ENCODE results near the gene SV2A.
"Not testable (repeated sequence)": the region's sequence is repeated elsewhere in the genome, so short reads cannot be mapped to it uniquely, and the experiment has no call there.

SV2A gene

GRCh38 chr1:149917571-149918144 lies at the start of gene SV2A:
SV2A (minus strand) TSS chr1:149917844; CDS start chr1:149913840, 4,004 bp downstream.
- DNase-seq = peak; percentile 46

- DNase-seq = no peak
Measured at GRCh38 chr1:149967041-149967440, 49.4 kb upstream of the SV2A start.

GRCh38 chr1:149966405-149966804 lies 48.8 kb upstream of the SV2A start:
- DNase-seq = no peak

DNA sequence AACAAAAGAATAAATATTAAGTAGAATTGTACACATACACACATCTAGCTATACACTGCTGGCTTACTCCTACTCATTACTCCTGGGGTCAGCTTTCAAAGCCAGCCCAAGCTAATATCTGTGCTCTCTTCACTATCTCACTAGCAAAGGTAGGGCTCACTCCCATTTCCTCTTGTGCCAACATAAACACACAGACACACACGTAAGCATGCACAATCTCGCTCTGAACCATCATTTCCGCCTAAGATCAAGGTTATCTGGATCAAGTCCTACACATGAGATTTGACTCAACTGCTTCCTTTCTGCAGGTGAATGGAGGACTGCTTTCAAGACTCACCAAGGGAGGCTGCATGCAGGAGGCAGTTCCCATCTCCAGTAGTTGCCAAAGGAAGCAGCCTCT lies 47.8 kb upstream of the SV2A start:
- DNase-seq = no peak

GRCh38 chr1:149963358-149963757 lies 45.7 kb upstream of the SV2A start:
- no peak for DNase-seq

- DNase-seq = no peak
Measured at GRCh38 chr1:149962736-149963135, 45.1 kb upstream of the SV2A start.

DNA sequence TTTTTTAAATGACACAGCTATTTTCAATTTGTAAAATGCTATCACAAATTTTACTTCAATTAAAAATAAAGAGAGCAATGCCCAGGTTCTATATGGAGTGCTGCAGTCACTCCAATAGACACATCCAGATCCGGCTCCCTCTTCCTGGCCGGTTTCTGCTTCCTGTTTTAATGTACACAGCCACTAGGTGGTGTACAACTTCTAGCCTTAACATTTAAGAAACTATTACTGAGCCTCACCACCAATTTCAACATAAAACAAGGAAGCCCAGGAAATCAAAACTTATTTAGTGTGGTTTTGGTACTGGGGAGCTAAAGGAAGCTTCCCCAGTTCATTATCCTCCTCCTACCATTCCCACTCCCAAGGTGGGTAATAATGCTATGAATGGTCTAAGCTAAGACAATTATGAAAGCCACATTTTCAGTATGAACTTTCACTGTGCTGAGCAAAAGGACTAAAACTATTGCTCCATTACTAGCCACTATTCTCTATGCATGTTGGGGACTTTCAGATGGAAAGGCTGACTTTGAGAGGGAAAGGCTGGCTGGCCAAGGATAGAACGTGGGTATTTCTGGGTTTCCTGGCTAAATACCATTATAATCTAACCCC lies 44.5 kb upstream of the SV2A start:
- DNase-seq = no peak

- DNase-seq = not testable (repeated sequence)
Measured at GRCh38 chr1:149957548-149957947, 39.9 kb upstream of the SV2A start.

- DNase-seq = no peak
Measured at GRCh38 chr1:149949911-149950310, 32.3 kb upstream of the SV2A start.

GRCh38 chr1:149945206-149945605 lies 27.6 kb upstream of the SV2A start:
- no peak for DNase-seq

GRCh38 chr1:149942885-149943284 lies 25.2 kb upstream of the SV2A start:
- DNase-seq = no peak

DNA sequence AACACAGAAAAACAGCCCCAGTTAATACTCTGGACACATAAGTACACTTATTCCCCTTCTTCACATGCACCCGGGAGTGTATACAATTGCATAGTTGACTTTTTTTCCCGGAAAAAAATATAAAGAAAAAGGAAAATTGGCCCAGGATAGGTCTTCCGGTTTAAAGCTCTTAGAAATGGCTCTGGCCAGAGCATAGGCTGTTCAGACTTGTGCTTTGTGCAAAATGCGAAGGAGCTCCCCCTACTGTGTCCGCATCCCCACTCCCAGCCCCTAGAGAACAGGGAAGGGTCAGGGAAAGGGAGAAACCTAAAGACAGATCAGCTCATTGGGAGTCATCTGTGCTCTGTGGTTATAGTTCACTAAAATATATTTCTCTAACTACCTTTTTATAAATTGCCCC lies 24.6 kb upstream of the SV2A start:
- no peak for DNase-seq

GRCh38 chr1:149940427-149940826 lies 22.8 kb upstream of the SV2A start:
- no peak for DNase-seq

DNA sequence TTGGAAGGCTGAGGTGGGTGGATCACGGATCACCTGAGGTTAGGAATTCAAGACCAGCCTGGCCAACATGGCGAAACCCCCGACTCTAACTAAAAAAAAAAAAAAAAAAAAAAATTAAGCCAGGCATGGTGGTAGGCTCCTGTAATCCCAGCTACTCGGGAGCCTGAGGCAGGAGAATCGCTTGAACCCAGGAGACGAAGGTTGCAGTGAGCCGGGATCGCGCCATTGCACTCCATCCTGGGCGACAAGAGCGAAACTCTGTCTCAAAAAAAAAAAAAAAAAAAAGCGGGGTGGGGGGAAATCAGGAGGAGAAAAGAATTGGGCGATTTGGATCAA lies 21.0 kb upstream of the SV2A start:
- DNase-seq = not testable (repeated sequence)

DNA sequence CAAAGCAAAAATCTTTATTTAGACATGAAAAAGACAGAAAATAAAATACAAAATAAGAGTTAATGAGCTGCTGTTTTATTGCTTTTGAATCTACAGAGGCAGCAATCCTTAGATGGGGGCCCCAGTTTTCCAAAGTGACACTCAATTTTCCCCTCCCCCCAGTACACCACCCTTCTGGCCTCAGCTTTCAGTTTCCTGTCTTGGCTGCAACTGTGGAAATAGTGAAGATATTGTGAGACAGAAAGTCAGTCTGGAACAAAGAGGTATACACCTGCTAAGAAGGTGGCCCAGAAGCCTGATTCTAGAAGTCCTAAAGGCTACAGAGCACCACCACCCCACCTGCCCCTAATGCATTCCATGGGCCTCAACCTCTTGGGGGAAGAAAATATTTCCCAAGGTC lies 20.1 kb upstream of the SV2A start:
- no peak for DNase-seq

GRCh38 chr1:149936992-149937705 lies 19.5 kb upstream of the SV2A start:
- DNase-seq = no peak

DNA sequence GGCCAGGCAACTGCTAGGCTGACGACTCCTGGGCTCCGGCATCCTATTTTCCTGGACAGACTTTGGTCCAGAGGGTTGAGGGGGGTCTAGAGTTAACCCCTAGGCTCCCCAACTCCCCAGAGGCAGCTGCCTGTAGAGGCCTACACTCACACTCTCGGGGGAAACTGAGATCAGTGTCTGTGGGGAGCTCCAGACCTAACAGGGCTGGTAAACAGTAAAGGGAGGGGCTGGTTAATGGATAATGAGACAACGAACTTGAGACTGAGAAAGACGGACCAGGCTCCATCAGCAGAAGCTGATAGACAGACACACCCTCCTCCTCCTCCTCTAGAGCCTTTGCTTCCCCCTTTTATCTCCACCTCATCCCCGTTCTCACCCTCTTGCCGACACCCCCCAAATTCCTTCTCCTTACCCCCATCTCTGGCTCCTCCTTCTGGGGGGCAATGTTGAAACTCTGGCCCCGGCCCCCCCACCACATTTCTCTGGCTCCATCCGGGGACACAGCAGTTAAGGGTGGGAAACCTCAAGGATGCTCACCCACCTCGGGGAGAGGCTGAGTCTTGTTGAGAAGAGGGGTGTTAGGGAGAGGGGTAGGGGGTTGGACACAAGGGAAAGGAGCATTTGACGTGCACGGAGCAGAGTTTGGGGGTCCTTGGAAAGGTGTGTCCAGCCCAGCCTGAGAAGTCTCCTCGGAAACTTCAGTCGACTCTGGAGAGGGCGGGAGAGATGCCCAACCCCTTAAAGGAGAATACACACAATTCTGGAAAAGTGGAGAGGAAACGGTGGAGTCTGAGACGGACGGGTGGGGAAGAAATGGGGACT lies 18.7 kb upstream of the SV2A start, which contains the start of gene MTMR11:
Gene MTMR11 (minus strand): TSS at position 710 of the 822 bp plus-strand sequence. CDS start 232 bp downstream, at position 478.
- DNase-seq = no peak

- no peak for DNase-seq
Measured at GRCh38 chr1:149934356-149934755, 16.7 kb upstream of the SV2A start.

GRCh38 chr1:149933208-149933607 lies 15.6 kb upstream of the SV2A start:
- no peak for DNase-seq

DNA sequence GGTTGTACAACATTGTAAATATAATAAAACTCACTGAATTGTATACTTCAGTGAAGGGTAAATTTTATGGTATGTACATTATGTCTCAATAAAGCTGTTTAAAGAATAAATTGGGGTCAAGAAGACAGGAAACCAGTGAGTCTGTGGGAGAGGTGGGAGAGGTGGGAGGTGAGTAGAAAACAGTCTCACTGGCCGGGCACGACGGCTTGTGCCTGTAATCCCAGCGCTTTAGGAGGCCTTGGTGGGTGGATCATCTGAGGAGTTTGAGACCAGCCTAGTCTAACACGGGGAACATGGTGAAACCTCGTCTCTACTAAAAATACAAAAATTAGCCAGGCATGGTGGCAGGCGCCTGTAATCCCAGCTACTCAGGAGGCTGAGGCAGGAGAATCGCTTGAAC lies 14.8 kb upstream of the SV2A start:
- no peak for DNase-seq

DNA sequence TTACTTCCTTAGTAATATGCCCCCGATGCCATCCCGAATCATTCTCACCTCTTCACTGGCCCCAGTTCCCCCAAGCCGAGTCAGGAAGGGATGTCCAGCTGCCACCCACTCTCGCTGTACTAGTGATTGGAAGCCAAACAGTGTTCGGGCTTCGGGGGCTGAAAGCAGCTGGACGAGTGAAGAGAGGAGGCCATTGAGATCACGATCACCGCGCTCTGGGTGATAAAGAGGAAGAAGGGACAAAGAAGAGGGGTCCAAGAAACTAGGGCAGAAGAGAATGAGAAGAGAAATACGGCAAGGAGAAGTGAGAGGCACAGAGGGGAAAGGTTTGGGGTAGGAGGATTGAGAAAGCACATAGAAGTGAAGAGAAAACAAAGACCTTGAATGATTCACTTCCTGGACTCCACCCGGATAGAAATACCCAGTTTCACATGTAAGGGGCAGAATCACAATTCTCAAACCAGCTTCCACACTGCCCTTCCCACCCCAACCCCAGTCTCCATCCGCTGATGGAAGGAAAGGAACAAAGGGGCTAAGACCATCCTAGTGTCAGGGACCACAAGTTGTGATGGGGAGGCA lies 13.7 kb upstream of the SV2A start:
- DNase-seq = no peak

- DNase-seq = no peak
Measured at GRCh38 chr1:149929856-149930255, 12.2 kb upstream of the SV2A start.

- DNase-seq = no peak
Measured at GRCh38 chr1:149928401-149928724, 10.7 kb upstream of the SV2A start.
